Frontal cortex (tissue), 4 donors: ENCODE results near the gene CBLC. TPM values are rescaled to one million over a fixed set of nuclear protein-coding genes. Genes with fewer than 3 reads are reported as not detected.
"Not testable (repeated sequence)": the region's sequence is repeated elsewhere in the genome, so short reads cannot be mapped to it uniquely, and the experiment has no call there.

ENCODE experiments used
- DNase-seq, 2 donors: peaks; one replicate each; pipeline ENCODE4 v3.0.0; 2012; ENCODE audit warnings: low spot score in 2 of 2
- FAIRE-seq: peaks from 2 replicates; lab custom pipeline; 2012; peaks lifted over from hg19 to GRCh38; lab: Jason Lieb, UNC
- total RNA-seq: library from RNA; depleted of rRNA; stranded (reverse); fragments of >200 nt; gene quantifications from one replicate; pipeline ENCODE4 v1.2.3, GENCODE V29; 2014
- donor health status: control.
- donor health status: control.
- donor health status: control.

CBLC gene
- total RNA-seq, 1 donor from 2014 or later = not detected

DNA sequence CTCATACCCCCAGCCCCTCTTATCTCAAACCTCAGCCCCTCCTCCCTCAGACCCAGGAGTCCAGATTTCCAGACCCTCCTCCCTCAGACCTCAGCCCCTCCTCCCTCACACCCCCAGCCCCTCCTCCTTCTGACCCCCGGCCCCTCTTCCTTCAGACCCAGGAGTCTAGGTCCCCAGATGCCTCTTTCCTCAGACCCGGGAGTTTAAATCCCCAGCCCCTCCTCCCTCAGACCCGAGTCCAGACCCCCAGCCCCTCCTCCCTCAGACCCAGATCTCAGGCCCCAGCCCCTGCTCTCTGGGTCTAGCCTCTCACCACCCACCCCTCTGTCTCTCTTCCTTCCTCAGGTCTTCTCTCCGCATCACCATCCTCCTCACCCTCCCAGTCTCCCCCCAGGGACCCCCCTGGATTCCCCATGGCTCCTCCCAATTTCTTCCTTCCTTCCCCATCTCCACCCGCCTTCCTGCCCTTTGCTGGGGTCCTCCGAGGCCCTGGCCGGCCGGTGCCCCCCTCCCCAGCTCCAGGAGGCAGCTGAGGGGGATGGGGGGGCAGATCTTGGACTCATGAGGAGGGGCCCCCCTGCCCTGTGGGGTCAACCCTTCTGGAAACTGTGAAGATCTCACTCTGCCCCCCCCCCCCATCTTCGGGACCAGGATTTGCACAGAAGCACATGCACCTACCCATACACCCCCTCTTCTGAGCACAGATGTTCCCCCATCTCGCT, 18.4 kb upstream of the CBLC start:
- DNase-seq = no peak
- no peak for FAIRE-seq

DNA sequence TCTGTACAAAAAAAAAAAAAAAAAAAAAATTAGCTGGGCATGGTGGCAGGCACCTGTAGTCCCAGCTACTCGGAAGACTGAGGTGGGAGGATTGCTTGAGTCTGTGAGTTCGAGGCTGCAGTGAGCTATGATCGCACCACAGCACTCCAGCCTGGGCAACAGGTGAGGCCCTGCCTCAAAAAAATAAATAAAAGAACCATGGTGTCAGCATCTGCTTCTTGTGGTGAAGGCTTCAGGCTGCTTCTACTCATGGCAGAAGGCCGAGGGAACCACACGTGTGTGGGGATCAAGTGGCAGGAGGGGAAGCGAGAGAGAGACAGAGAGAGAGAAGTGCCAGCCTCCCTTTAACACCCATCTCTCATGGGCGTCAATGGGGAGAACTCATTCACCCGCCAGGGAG, 15.7 kb upstream of the CBLC start:
- FAIRE-seq (no peak), DNase-seq (no peak)

DNA sequence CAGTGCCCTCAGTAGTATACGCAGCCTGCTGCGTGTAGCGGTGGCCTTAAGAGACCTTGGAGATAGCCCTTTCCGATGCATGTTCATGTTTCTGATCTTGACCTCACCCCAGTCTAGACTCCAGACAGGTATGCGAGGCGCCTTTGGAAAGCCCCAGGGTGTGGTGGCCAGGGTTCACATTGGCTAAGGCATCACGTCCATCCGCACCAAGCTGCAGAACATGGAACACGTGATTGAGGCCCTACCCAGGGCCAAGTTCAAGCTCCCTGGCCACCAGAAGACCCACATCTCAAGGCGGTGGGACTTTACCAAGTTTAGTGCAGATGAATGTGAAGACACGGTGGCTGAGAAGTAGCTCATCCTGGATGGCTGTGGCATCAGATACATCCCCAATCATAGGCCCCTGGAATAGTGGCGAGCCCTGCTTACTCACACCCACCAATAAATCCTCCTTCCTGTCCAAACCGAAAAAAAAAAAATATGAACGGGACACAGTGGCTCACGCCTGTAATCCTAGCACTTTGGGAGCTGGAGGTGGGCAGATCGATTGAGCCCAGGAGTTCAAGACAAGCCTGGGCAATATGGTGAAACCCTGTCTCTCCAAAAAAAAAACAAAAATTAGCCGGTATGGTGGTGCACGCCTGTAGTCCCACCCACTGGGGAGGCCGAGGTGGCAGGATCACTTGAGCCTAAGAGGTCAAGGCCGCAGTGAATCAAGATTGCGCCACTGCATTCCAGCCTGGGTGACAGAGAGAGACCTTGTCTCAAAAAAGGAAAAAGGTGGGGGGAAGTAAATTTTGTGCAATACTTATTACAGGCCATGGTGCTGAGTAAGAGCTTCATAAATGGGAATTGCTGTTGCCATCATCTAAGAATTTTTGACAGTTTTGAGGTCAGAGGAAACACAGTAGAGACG, 12.4 kb upstream of the CBLC start:
- DNase-seq = no peak
- FAIRE-seq = no peak

DNA sequence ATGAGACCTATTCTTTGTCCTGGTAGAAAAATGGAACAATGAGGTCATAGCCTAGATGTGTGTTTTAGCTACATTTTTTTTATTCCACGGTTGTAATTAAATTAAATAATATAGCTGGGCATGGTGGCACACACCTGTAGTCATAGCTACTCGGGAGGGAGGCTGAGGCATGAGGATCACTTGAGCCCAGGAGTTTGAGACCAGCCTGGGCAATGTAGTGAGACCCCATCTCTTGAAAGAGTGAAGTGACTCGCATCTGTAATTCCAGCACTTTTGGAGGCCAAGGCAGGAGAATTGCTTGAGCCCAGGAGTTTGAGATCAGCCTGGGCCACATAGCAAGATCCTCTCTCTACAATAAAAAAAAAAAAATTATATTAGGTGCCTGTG, 11.7 kb upstream of the CBLC start:
- FAIRE-seq (no peak), DNase-seq (no peak)

DNA sequence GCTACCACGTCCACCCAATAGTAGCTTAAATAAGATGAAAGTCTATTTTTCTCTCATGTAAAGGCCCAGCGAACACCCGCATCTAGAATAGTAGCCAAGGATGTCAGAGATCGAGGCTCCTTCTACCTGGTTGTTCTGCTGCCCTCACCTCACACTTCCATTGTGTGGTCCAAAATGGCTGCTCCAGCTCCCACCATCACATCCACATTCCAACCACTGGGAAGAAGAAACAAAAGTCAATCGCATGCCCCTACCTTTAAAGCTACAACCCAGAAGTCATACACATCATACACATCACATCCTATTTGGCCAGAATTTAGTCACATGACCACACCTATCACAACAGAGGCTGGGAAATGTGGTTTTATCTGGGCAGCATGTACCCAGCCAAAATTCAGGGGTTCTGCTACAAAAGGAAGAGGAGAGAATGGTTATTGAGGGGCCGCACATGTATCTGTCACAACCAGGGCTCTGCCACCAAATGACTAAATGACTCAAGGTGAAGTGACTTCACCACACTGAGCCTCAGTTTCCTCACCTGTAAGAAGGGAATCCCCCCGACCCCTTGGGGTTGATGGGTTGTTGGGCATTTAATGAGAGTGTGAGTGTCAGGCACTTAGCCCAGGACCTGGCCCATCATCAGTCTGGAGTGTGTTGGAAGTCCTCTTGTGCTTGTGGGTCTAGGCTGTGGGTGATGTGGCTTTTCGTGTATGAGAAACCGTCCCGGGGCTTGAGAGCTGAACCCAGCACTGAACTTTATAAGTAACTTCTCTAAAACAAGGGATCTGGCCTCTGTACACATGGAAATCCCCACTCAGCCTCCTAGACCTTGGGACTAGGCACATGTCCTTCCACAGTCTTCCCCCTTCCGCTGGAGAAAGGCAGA, 10.2 kb upstream of the CBLC start:
- FAIRE-seq = no peak

DNA sequence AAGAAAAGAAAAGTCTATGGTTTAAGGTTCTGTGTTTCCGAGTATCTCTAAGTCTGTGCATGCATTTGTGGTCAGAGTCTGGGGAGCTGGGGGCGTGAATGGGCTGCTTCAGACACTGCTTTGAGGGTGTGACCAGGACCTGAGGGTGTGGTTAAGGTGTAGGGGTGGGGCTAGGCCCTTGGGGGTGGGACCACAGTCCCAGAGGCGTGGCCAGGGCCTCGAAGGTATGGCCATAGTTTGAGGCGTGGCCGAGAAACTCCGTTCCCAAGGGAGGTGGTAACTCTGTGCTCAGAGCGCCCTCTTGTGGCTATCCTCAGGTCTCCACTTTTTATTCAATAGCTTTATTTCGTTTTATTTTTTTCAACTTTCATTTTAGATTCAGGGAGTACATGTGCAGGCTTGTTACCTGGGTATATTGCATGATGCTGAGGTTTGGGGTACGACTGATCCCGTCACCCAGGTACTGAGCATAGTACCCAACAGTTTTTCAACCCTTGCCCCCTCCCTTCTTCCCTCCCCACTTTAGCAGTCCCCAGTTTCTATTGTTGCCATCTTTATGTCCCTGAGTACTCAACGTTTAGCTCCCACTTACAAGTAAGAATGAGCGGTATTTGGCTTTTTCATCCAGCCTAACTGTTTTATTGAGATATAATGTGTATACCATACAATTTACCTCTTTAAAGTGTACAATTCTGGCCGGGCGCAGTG, 7.0 kb upstream of the CBLC start:
- peak; percentile 68 to 90 for DNase-seq

More for the DNA sequence above, 10.2 kb upstream of the CBLC start:
- no peak for DNase-seq

DNA sequence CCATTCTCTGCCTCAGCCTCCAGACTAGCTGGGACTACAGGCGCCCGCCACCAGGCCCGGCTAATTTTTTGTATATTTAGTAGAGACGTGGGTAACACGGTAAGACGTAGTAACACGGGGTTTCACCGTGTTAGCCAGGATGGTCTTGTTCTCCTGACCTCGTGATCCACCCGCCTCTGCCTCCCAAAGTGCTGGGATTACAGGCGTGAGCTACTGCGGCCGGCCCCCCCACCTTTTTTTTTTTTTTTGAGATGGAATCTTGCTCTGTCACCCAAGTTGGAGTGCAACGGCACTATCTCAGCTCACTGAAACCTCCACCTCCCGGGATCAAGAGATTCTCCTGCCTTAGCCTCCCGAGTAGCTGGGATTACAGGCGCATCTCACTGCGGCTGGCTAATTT, 5.5 kb upstream of the CBLC start:
- not testable (repeated sequence) for DNase-seq, FAIRE-seq

More for the DNA sequence above, 7.0 kb upstream of the CBLC start:
- FAIRE-seq = no peak

DNA sequence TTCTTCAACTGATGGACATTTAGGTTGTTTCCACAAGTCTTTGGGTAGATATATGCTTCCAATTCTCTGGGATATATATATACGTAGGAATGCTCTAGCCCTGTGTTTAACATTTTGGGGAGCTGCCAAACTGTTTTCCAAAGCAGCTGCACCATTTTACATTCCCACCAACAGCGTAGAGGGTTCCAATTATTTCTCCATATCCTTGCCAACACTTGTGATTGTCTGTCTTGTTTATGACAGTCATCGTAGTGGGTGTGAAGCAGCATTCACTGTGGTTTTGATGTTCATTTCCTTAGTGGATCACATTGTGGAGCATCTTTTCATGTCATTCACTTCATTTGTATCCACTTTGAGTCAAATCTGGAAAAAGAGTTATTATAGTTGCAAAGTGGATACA, 4.7 kb upstream of the CBLC start:
- FAIRE-seq = no peak
- no peak for DNase-seq

DNA sequence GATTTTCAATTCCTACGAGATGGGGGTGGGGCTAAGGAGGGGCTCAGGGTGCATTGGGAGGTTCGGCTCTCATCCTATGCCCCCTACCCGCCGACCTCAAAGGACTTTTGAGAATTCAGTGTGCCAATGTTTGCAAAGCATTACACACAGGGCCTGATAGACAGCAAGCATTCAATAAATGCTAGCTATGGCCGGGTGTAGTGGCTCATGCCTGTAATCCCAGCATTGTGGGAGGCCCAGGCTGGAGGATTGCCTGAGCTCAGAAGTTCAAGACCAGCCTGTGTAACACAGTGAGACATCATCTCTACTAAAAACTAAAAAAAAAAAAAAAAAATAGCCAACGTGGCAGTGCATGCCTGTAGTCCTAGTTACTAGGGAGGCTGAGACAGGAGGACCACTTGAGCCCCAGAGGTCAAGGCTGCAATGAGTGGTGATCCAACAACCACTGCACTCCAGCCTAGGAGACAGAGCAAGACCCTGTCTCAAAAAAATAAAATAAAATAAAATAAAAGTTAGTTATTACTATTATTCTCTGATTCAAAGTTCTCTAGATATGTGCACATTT, 1.9 kb upstream of the CBLC start:
- DNase-seq = no peak
- FAIRE-seq = no peak

DNA sequence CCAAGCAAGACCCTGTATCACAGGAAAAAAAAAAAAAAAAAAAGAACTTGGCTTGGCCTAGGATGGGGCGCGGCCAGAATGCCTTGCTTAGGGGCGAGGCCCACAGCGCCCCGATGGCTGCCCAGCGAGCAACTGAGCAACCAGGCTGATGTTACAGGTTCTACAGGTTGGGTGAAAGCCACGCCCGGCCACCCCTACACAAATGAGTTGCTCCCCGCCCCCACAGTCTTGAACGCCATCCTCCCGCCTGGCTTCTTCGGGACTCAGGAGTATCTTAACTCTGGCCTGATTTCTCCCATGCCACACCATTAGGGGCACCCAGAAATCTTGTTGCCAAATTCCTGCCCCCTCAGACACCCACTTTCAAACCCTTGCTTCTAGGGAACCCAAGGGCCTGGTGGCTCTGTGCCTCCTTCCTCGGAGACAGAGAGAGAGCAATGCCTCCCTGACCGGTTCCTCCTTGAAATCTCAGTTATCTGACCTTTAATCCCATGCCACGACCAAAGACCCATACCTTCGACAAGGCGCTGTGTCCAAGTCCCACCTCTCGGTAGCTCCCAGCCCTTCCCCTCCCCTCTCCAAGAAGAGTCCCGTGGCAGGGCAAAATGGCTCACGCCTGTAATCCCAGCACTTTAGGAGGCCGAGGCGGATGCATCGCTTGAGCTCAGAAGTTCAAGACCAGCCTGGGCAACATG, 1.1 kb upstream of the CBLC start:
- no peak for FAIRE-seq
- DNase-seq = no peak

DNA sequence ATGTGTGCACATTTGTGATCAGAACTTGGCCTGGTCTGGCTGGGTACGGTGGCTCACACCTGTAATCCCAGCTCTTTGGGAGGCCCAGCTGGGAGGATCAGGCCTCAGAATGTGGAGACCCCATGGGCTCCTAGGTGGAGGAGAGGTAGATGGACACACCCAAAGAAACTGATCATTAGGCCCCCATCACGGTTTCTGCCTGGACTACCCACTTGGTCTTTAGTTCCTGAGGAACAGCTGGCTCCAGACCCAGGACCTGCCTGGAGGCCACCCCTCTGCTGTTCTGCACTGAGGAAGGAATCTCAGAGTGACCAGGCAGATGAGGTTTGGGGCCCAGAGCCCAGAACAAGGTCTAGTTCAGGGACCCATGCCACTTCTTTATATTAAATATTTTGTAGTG, 1.5 kb downstream of the CBLC start:
- DNase-seq = no peak
- FAIRE-seq = no peak

DNA sequence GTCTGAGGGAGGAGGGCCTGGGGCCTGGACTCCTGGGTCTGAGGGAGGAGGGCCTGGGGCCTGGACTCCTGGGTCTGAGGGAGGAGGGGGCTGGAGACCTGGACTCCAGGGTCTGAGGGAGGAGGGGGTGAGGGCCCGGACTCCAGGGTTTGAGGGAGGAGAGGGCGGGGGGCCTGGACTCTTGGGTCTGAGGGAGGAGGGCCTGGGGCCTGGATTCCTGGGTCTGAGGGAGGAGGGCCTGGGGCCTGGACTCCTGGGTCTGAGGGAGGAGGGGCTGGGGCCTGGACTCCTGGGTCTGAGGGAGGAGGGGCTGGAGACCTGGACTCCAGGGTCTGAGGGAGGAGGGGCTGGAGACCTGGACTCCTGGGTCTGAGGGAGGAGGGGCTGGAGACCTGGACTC, 4.0 kb downstream of the CBLC start:
- not testable (repeated sequence) for DNase-seq, FAIRE-seq

DNA sequence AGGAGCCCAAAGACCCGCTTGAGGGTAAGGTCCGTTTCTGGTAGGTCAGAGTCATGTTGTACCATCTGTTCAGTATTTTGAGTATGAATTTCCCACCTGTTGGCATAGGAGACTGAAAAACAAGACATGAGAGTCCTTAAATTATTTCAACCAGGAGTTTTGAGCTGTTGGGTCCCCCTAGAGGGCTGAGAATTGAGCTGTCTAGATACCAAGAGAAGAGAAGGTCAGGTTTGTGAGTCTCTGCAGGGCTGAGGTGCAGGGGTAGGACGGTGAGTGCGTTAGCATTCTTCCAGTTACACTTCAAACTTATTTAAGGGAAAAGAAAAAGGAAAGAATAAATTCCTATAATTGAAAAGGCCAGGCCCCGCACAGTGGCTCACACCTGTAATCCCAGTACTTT, 5.0 kb downstream of the CBLC start:
- DNase-seq (no peak), FAIRE-seq (no peak)

DNA sequence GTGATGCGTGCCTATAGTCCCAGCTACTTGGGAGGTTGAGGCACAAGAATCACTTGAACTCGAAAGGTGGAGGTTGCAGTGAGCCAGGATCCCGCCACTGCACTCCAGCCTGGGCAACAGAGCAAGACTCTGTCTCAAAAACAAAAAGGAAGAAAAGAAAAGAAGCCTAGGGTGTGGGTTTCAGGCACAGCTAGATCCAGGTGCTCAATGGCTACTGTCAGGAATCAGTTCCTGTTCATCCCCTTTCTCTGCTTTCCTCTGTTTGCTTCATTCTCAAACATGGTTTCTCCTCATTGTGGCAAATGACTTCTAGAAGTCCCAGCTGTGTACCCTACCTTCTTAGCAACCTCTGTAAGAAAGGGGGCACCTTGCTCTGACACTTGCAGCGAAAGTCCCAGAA, 5.9 kb downstream of the CBLC start:
- DNase-seq = no peak
- FAIRE-seq = no peak

DNA sequence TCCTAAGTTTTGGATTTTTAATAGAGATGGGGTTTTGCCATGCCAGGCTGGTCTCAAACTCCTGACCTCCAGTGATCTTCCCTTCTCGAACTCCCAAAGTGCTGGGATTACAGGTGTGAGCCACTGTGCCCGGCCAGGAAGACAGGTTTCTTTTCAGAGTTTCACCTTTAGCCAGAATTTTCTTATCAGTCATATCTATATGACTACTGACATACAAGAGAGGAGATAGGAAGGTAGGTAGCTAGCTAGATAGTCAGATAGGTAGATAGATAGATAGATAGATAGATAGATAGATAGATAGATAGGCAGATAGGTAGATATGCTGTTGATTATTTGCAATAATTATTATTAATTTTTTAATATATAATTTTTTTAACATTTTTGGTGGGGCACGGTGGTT, 7.6 kb downstream of the CBLC start:
- DNase-seq (no peak), FAIRE-seq (no peak)

DNA sequence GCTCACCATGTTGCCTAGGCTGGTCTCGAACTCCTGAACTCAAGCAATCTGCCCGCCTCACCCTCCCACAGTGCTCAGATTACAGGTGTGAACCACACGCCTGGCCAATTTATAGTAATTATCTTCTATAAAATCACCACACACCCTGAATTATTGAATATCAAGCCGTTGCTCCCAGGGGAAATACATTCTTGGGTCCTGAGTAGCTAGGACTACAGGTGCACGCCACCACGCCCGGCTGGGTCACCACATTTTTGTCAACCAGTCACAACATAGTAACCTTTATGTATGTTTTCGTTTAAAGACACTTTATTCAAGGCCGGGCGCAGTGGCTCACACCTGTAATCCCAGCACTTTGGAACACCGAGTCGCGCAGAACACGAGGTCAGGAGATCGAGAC, 8.3 kb downstream of the CBLC start:
- FAIRE-seq (no peak), DNase-seq (no peak)

DNA sequence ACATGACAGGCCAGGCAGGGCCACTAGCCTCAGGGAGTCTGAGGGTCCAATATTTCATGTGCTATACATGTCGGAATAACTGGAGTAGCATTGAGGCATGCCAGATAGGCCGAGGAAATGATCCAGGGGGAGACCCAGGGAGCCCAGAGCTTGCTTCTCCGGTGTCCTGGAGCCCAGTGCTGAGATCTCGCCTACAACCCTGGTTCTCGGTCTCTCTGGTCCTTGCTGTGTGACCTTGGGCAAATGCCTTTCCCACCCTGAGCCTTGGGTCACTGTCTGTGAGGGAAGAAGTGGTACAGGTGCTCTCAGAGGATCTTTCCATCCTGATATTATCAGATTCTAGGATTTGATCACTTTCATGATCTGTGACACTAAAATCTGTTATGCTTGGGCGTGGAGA, 11.3 kb downstream of the CBLC start:
- no peak for DNase-seq
- no peak for FAIRE-seq

DNA sequence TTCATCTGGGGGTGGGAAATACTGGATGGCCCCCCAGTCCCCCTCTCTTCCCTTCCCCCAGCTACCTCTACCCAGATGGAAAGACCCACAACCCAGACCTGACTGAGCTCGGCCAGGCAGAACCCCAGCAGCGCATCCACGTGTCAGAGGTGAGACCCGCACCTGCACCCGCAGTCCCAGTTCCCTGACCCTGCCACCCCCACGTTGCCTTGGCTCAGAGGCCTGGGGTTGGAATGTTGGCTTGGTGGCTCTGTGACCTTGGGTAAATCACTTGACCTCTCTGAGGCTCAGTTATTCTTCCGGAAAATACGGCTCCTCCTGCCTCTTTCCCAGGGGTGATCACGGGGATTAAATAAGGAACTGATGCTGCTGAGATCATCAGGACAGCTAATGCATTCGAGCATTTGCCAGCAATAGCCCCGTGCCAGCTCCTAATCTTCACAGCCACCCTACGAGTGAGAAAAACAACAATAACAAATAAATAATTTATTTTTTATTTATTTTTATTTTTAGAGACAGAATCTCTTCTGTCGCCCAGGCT, 12.3 kb downstream of the CBLC start:
- no peak for FAIRE-seq
- no peak for DNase-seq

DNA sequence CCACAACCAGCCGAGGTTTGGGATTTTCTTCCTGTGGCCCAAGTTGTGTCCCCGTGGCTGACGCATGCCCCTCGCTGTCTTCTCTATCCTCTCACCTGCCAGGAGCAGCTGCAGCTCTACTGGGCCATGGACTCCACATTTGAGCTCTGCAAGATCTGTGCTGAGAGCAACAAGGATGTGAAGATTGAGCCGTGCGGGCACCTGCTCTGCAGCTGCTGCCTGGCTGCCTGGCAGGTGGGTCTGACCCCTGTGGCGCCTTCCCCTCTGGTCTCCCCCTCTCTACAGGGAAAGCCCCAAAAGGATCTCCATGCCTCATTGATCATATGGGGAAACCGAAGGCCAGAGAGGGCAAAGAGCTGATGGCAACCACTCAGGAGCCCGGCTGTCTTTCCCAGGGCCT, 14.6 kb downstream of the CBLC start:
- FAIRE-seq = no peak
- no peak for DNase-seq
